SU-DHL-6 (cell line): ENCODE measurements around the gene SMIM1.

ENCODE experiments used
- H2AFZ ChIP-seq: fragments of 200-600 bp; sonication (generic); 2 replicates; pipeline ENCODE4 v1.6.1; 2014; ENCODE audit warnings: low read depth, mild to moderate bottlenecking, moderate library complexity, mixed read lengths, antibody characterized with exemption, low read length; ENCODE audit not compliant: severe bottlenecking
- H3F3A ChIP-seq: fragments of 200-600 bp; shearing (Covaris generic); 2 replicates; pipeline ENCODE4 v1.6.0; 2016; ENCODE audit warnings: antibody characterized with exemption, mild to moderate bottlenecking; ENCODE audit not compliant: insufficient read depth
- H3K27ac ChIP-seq: fragments of 200-600 bp; sonication (generic); 2 replicates; pipeline ENCODE4 v1.5.1; 2016; ENCODE audit warnings: low read depth, mild to moderate bottlenecking, low read length, moderate library complexity, mixed read lengths
- H3K27me3 ChIP-seq: fragments of 200-600 bp; sonication (generic), shearing (Covaris generic); 2 replicates; pipeline ENCODE4 v1.6.0; 2014; ENCODE audit warnings: mild to moderate bottlenecking, low read length
- H3K36me3 ChIP-seq: fragments of 200-600 bp; sonication (generic); 2 replicates; pipeline ENCODE4 v1.6.1; 2014; ENCODE audit warnings: mild to moderate bottlenecking, low read length, mixed read lengths
- H3K4me2 ChIP-seq: fragments of 300-600, 200-600 bp; shearing (Covaris generic), sonication (generic); 2 replicates; pipeline ENCODE4 v1.6.0; 2014; ENCODE audit warnings: low read length, low read depth, mild to moderate bottlenecking; ENCODE audit not compliant: poor library complexity, severe bottlenecking
- H3K4me3 ChIP-seq: fragments of 200-600 bp; sonication (generic); 2 replicates; pipeline ENCODE4 v1.5.1; 2014; ENCODE audit warnings: antibody characterized with exemption, low read length, mild to moderate bottlenecking, mixed read lengths; ENCODE audit not compliant: insufficient read depth, poor library complexity, severe bottlenecking
- H3K79me2 ChIP-seq: fragments of 200-600 bp; sonication (generic); 2 replicates; pipeline ENCODE4 v1.6.1; 2014; ENCODE audit warnings: mild to moderate bottlenecking, low read length, moderate library complexity; ENCODE audit not compliant: insufficient read depth
- H3K9ac ChIP-seq: fragments of 200-600 bp; sonication (generic); 2 replicates; pipeline ENCODE4 v1.7.0; 2014; ENCODE audit warnings: mild to moderate bottlenecking, low read length
- H3K9me2 ChIP-seq: fragments of 200-600 bp; sonication (generic); replicated peaks from 2 replicates; pipeline ENCODE4 v1.6.1; 2014; ENCODE audit warnings: low read length; ENCODE audit not compliant: insufficient read depth
- H3K9me3 ChIP-seq: fragments of 200-600 bp; sonication (generic); 2 replicates; pipeline ENCODE4 v1.6.1; 2014; ENCODE audit warnings: low read length, mixed read lengths; ENCODE audit not compliant: insufficient read depth
- H4K20me1 ChIP-seq: fragments of 200-600 bp; sonication (generic); 2 replicates; pipeline ENCODE4 v1.6.1; 2014; ENCODE audit warnings: low read depth, mild to moderate bottlenecking, antibody characterized with exemption, low read length, moderate library complexity, mixed read lengths
- CTCF ChIP-seq: fragments of 200-600 bp; sonication (generic); IDR thresholded peaks from one replicate; pipeline ENCODE4 v1.5.1; 2017; ENCODE audit warnings: antibody characterized with exemption, mild to moderate bottlenecking, low read length, moderate library complexity; ENCODE audit not compliant: insufficient read depth, poor library complexity, severe bottlenecking
- EZH2phosphoT487 ChIP-seq: fragments of 200-600 bp; sonication (generic), shearing (Covaris generic); conservative IDR thresholded peaks from 2 replicates; pipeline ENCODE4 v1.6.1; 2018; ENCODE audit warnings: mild to moderate bottlenecking, antibody characterized with exemption, low read length, moderate library complexity, mixed read lengths

Gene SMIM1

GRCh38 chr1:3750741-3751140 lies 21.8 kb upstream of the SMIM1 start:
- Histone ChIP-seq H3K4me3 (no peak overlapping the region), H4K20me1 (no peaks in the 10 kb centered on the region), H3K27ac (no peak overlapping the region), H3F3A (no peaks in the 10 kb centered on the region), H3K36me3 (no peaks in the 10 kb centered on the region), H3K79me2 (no peaks in the 10 kb centered on the region), H3K27me3 (no peaks in the 10 kb centered on the region), H2AFZ (no peak overlapping the region), H3K4me2 (no peak overlapping the region), H3K9ac (no peak overlapping the region), H3K9me3 (no peaks in the 10 kb centered on the region), H3K9me2 (no peaks in the 10 kb centered on the region)
- no peak for TF ChIP-seq CTCF
- TF ChIP-seq EZH2phosphoT487: no peak

GRCh38 chr1:3752400-3752945 lies 20.1 kb upstream of the SMIM1 start, which contains the start of gene CCDC27:
Gene CCDC27 (plus strand): TSS chr1:3752450. CDS start chr1:3752482, 32 bp downstream.
- H2AFZ ChIP-seq: no peak within 1 kb of the TSS

GRCh38 chr1:3753656-3754454 lies 18.7 kb upstream of the SMIM1 start:
- Histone ChIP-seq H3K27me3 (no peaks in the 10 kb centered on the region), H3K79me2 (no peaks in the 10 kb centered on the region), H3K36me3 (no peaks in the 10 kb centered on the region), H3K4me2 (no peak overlapping the region), H3K9me2 (no peaks in the 10 kb centered on the region), H3K4me3 (no peak overlapping the region), H3K27ac (no peak overlapping the region), H3K9me3 (no peaks in the 10 kb centered on the region), H2AFZ (no peak overlapping the region), H4K20me1 (no peaks in the 10 kb centered on the region), H3K9ac (no peak overlapping the region), H3F3A (no peaks in the 10 kb centered on the region)
- no peak for TF ChIP-seq CTCF
- TF ChIP-seq EZH2phosphoT487: no peak

More at GRCh38 chr1:3752400-3752945, 20.1 kb upstream of the SMIM1 start, which contains the start of gene CCDC27:
- no peak within 1 kb of the TSS for H3K27ac ChIP-seq
- H3K9me2 ChIP-seq: no peaks in the 10 kb centered on the region
- no peaks in the 10 kb centered on the region for H3K27me3 ChIP-seq
- H3K79me2 ChIP-seq: no peaks in the 10 kb centered on the region
- no peaks in the 10 kb centered on the region for H4K20me1 ChIP-seq
- no peak within 1 kb of the TSS for H3K4me2 ChIP-seq
- H3F3A ChIP-seq: no peaks in the 10 kb centered on the region
- TF ChIP-seq EZH2phosphoT487: no peak
- TF ChIP-seq CTCF: no peak
- no peak within 1 kb of the TSS for H3K4me3 ChIP-seq
- no peaks in the 10 kb centered on the region for H3K36me3 ChIP-seq
- H3K9ac ChIP-seq: no peak within 1 kb of the TSS
- H3K9me3 ChIP-seq: no peaks in the 10 kb centered on the region
